Natural killer cell treated with Interleukin-12 subunit alpha and Interleukin-12 subunit beta and Interleukin-15 and Interleukin-18, amount 100 ng/mL, for 72 hours (primary cell): ENCODE measurements around the gene EEF1AKMT2. TPM values are rescaled to one million over a fixed set of nuclear protein-coding genes. Genes with fewer than 3 reads are reported as not detected.

Source experiments
- ATAC-seq, 2 donors: fragments of 150-1000 bp; cut with Tn5 transposase in 1 of 2; sonication (Bioruptor Pico), chemical (Tn5 transposase) in 1 of 2; 2 replicates each; pipeline ENCODE4 v1.10.0; 2021
- DNase-seq: peaks from one replicate; pipeline ENCODE4 v3.0.0; 2022; ENCODE audit warnings: low spot score
- H3K27ac Mint-ChIP-seq, 2 donors: 1 replicate in 1 of 2; 2 replicates in 1 of 2; pipeline ENCODE4 v1.8.0; 2022; ENCODE audit warnings: mixed read lengths in 2 of 2, mild to moderate bottlenecking in 1 of 2, moderate library complexity in 1 of 2
- H3K27me3 Mint-ChIP-seq, 2 donors: 1 replicate in 1 of 2; 2 replicates in 1 of 2; pipeline ENCODE4 v1.8.0; 2022; ENCODE audit warnings: mixed read lengths in 2 of 2
- H3K36me3 Mint-ChIP-seq: one replicate; pipeline ENCODE4 v1.8.0; 2022; ENCODE audit warnings: mixed read lengths
- H3K4me1 Mint-ChIP-seq, 2 donors: 1 replicate in 1 of 2; 2 replicates in 1 of 2; pipeline ENCODE4 v1.8.0; 2022; ENCODE audit warnings: low read depth in 2 of 2, mixed read lengths in 2 of 2, mild to moderate bottlenecking in 1 of 2
- H3K4me3 Mint-ChIP-seq: one replicate; pipeline ENCODE4 v1.8.0; 2022; ENCODE audit warnings: mixed read lengths
- H3K9me3 Mint-ChIP-seq: 2 replicates; pipeline ENCODE4 v1.8.0; 2022; ENCODE audit warnings: mixed read lengths
- total RNA-seq, 2 donors: library from RNA; stranded (reverse); gene quantifications; one replicate each; pipeline ENCODE4 v1.2.3, GENCODE V29; 2022

The EEF1AKMT2 gene
- total RNA-seq, 2 donors from 2014 or later, result 18.4 to 24.4 TPM

DNA sequence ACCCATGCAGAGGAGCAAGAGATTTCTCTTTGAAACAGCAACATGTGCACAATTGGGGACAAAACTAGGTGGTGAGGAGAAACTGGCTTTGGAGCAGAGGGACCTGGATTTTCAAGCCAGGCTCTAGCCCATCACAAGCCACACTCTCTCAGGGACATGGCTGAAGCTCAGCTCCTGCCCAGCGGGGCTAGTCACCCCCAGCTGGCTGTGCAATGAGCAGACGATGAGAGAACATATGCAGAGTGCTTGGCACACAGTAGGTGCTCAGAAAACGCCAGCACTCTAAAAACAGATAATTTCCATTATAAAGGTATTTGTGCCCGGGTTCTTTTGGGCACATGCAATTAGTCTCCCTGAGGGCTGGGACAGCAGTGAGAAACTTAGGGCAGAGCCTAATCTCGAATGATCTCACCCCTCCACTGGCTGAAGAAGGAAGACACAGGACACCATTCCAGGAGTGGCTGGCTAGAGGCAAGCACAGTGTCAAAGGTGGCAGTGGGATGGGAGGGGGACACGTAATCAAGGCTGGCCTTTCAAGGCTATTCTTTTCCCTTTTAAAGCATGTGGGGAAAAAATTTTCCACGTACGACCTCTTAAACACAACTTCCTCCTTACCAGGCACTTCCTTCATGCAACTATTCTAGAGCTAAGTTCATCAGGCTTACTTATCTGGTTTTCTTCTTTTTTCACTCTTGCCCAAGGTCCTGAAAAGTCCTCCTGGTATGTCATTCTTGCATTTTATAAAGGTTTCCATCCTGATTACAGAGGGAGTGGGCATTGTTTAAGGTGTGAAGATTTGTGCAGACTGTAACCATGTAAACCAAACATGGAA, 62.6 kb downstream of the EEF1AKMT2 start:
- DNase-seq, result no peak
- Mint-ChIP-seq H3K36me3 (peaks cover 6% of the 10 kb centered on the region), H3K27ac (peak overlapping the region; percentile 82 to 83), H3K9me3 (no peaks in the 10 kb centered on the region), H3K4me1 (peaks cover 54 to 70% of the 10 kb centered on the region in 2 donors), H3K4me3 (peak overlapping the region; percentile 53), H3K27me3 (no peaks in the 10 kb centered on the region)
- ATAC-seq, result no peak

DNA sequence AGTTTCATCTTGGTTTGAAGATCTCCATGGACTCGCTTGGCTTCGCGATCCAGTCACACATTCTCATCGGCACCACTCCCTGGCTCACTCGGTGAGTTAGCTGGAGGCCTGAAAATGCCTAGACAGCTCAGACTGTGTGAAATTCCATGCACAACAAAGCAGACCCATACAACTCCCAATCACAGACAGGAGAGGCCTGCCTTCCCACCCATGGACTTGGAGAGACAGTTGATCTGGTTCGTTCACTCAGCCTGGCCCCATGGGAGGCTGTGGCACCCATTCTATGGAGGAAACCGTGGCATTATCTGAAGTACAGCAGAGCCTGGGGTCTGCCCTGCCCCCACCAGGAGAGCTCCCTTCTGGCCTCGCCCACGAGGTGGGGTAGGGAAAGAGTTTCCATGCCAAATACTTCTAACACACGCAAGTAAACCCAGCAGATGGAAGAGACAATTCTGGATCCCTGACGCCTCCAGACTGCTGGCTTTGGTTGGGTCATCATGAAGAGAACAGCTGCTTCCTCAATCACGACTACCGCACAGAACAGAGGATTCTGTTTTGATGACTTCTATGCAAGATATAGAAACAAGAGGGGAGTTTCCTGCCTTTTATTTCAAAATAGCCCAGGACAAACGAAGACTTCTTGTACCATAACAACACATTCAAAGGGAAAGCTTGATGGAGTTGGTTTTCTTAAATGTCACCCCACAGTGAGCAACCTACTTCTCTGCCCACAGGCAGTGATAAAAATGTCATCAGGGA, 63.4 kb downstream of the EEF1AKMT2 start:
- DNase-seq (no peak), ATAC-seq (peak; percentile 29 to 62)
- Mint-ChIP-seq H3K27me3 (no peaks in the 10 kb centered on the region), H3K4me1 (peaks cover 58 to 70% of the 10 kb centered on the region in 2 donors), H3K9me3 (no peaks in the 10 kb centered on the region), H3K36me3 (peaks cover 6% of the 10 kb centered on the region), H3K4me3 (peak overlapping the region; percentile 53), H3K27ac (peak overlapping the region; percentile 82 to 83)

DNA sequence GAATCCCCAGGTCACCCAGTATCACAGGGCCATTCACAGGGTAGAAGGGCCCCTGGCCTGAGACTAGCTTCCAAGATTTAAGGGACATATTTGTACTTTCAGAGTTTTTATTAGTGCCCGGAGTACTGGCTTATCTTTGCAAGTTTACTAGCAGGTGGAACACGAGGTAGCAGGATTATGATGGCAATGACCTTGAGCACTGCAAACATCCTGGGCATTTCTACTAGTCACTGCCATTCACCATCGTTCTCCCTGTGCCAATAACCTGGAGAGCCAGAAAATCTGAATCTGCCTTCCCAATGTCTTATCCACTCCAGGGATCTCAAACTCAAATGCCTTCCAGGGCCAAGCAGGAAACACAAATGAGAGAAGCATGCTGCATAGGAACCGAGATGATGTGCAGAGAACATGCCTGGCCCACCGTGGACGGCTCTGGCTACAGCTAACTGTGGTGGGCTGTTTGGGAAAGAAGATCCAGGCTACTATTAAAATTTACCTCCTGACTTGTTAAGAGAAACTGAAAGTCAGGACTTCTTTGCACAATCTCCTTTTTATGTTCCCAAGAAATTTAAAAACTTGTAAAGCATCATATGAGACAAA, 64.2 kb downstream of the EEF1AKMT2 start:
- no peak overlapping the region for H3K4me3 Mint-ChIP-seq

DNA sequence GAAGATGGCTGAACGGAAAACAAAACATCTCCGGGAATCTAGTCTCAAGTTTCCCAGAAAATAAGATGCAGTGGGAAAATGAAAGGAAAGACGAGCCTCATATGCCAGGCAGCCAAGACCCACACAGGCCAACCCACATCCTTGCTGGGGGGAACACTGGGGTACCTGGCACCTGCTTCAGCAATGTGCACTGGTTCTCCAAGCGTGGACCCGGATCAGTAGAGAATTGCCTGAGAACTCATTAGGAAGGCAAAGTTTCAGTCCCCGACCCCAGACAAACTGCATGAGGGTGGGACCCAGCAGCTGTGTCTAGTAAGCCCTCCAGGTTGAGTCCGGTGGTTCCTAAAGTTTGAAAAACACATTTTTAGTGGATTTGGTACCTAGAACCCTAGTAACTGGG, 65.9 kb downstream of the EEF1AKMT2 start:
- Mint-ChIP-seq H3K4me1 (peaks cover 68 to 82% of the 10 kb centered on the region in 2 donors), H3K27me3 (no peaks in the 10 kb centered on the region), H3K9me3 (no peaks in the 10 kb centered on the region), H3K4me3 (no peak overlapping the region), H3K27ac (peak overlapping the region; percentile 74 to 96), H3K36me3 (no peaks in the 10 kb centered on the region)
- no peak for DNase-seq
- ATAC-seq, result no peak

More for the DNA sequence above, 64.2 kb downstream of the EEF1AKMT2 start:
- ATAC-seq (no peak), DNase-seq (no peak)
- H3K36me3 Mint-ChIP-seq, result no peaks in the 10 kb centered on the region
- H3K27me3 Mint-ChIP-seq, result no peaks in the 10 kb centered on the region
- no peaks in the 10 kb centered on the region for H3K9me3 Mint-ChIP-seq
- peak overlapping the region in 1 of 2 donors; percentile 83 for H3K27ac Mint-ChIP-seq
- peaks cover 60 to 71% of the 10 kb centered on the region in 2 donors for H3K4me1 Mint-ChIP-seq

DNA sequence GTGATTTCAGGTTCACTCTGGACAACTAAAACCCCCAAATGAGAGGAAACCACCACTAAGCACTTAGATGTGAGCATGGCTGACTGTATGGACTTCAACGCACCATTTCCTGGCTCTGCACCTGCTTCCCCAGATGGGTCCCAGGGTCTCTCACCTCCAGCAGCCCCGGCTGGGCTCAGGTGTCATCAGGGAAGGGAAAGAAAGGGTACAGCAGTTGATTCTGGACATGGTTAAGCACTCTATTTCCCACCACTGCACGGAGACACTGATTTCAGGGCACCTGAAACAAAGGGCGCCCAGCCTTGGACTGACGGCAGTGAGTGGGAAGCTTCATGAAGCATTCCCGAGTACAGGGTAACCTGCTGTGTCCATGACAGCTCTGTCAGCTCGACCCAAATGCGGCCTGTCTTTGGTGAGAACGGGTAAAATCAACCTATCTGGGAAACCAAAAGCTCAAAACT, 66.5 kb downstream of the EEF1AKMT2 start:
- no peaks in the 10 kb centered on the region for H3K9me3 Mint-ChIP-seq

DNA sequence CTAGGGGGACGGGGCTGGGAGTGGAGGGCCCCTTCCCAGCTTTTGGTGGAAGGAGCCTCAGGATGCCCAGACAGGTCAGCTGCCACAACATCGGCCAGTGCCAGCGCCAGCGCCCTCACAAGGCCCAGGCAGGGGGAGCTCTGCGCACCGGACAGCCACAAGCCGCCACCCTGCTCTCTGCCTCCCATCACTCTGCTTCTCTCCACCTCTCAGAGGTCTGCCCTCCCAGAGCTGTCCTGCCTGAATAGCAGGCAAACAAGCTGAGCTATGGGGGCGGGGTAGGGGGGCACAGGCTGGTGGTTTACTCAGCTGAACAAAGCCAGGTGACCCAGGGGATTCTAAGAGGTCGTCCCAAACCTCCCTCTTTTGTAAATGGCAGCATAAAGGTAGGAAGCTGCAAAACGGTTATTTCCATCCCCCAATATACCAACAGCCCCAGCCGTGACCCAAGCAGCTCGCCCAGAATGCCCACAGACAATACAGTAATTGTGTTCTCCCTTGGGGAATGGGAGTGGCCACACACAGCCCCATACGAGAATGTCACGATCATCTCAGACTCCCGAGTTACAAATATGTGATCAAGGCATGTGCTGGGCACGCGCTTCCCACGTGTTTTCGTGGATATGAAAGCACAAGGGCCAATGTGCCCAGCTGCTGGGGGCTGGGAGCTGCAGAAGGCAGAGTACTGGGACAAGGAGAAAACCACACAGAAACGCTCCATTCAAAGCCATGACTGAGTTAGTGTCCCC, 67.2 kb downstream of the EEF1AKMT2 start:
- Mint-ChIP-seq H3K4me1 (peaks cover 64 to 80% of the 10 kb centered on the region in 2 donors), H3K9me3 (no peaks in the 10 kb centered on the region), H3K36me3 (no peaks in the 10 kb centered on the region), H3K4me3 (peak overlapping the region; percentile 85), H3K27ac (peak overlapping the region; percentile 74 to 96), H3K27me3 (no peaks in the 10 kb centered on the region)
- DNase-seq (no peak), ATAC-seq (no peak)

More for the DNA sequence above, 66.5 kb downstream of the EEF1AKMT2 start:
- DNase-seq, result no peak
- ATAC-seq, result no peak
- Mint-ChIP-seq H3K4me1 (peaks cover 67 to 83% of the 10 kb centered on the region in 2 donors), H3K36me3 (no peaks in the 10 kb centered on the region), H3K27me3 (no peaks in the 10 kb centered on the region), H3K27ac (peak overlapping the region; percentile 74 to 96), H3K4me3 (peak overlapping the region; percentile 85)

DNA sequence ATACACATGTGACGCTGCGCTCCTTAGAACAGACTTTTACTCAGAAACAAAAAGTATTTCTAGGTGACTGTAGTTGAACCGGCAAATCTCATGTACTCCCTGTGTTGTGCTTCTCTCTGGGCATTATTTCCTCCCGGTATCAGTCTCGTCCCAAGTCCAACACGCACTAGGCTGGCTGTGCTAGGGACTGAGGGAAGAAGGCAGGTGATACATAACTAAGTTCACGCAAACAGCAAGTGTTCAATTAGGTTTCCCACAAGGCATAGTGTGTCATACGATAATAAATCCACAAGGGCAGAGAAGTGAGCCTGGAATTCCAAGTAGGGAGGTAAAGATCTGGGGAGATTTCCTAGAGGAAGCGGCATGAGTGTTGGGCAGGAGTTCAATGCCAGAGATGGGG, 67.9 kb downstream of the EEF1AKMT2 start:
- ATAC-seq, result no peak
- Mint-ChIP-seq H3K9me3 (no peaks in the 10 kb centered on the region), H3K27me3 (no peaks in the 10 kb centered on the region), H3K27ac (peak overlapping the region; percentile 74 to 96), H3K4me1 (peaks cover 64 to 80% of the 10 kb centered on the region in 2 donors), H3K36me3 (no peaks in the 10 kb centered on the region), H3K4me3 (peak overlapping the region; percentile 85)
- no peak for DNase-seq

DNA sequence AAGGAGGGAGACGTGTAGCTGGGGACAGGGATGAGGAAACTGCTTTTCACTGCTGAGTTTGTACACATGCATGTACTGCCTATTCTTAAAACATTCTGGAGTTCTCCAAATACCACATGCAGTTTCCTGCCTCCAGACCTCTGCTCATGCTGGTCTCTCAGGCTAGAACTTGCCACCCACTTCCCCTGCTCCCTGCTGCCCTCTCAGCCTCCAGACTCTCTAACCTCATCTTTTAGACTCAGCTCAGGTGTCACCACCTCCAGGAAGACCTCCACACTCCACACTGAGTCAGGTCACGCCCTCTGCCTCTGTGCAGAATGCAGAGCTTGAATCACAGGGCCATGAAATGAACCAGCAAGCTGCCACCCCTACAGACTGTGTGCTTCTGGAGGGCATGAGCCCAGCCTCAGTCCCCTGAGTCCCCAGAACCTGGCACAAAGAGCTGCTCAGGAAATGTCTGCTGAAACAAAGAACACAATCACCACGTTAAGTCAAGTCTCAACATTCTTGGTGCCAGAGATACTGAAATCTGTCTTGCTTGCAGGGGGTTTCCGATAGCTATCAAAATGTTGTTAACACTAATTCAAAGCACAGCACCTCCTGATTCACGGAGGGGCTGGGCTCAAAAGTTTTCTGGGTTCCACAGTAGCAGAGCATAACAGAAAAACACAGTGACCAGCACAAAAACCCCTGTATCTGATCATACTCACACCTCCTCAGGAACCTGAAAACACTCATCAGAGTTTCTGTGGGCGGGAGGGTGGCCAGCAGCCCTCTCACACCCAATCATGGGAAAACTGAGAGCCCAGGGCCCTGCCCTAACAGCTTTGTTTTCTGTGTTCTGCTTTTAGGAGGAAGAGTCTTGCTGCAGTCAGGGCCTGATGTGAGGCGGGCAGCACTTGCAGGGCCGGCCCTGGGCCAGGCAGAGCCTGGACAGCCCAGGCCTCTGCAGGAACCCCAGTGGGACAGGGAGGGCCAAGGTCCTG, 68.6 kb downstream of the EEF1AKMT2 start:
- no peaks in the 10 kb centered on the region for H3K9me3 Mint-ChIP-seq
- peak; percentile 77 to 87 for ATAC-seq
- H3K36me3 Mint-ChIP-seq, result no peaks in the 10 kb centered on the region
- peaks cover 62 to 80% of the 10 kb centered on the region in 2 donors for H3K4me1 Mint-ChIP-seq
- peak overlapping the region; percentile 85 for H3K4me3 Mint-ChIP-seq
- peak overlapping the region; percentile 74 to 96 for H3K27ac Mint-ChIP-seq
- H3K27me3 Mint-ChIP-seq, result no peaks in the 10 kb centered on the region
- DNase-seq, result peak; percentile 79

DNA sequence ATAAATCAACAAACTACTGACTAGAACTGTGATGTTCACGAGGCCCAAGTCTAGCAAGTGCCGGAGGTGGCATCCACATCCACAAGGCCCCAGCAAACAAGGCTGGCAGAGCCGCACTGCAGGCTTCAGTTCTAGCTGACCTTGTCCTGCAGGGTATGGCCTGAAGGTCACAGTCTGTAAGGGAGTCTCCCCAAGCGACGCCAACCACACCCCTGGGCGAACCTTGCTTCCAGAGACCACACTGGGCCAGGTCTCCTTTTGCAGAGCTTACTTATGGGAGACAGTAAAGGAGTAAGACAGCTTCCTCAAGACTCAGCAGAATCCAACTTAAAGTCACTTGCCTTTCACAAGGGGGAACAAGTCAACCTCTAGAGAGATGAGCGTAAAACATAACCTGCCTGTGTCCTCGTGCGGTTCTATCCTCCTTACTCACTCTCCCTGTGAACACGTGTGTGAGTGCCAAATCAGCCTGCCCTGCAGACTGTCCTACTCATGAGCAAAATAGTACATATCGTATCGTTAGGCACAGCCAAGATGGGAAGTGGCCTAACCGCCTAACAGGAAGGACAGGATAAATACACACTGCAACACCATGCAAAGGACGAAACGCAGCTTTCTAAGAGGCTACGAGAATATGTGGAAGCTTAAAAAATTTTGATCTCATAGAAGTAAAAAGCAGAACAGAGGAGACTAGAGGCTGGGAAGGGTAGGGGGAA, 70.2 kb downstream of the EEF1AKMT2 start:
- Mint-ChIP-seq H3K4me1 (peaks cover 70 to 88% of the 10 kb centered on the region in 2 donors), H3K9me3 (no peaks in the 10 kb centered on the region), H3K36me3 (no peaks in the 10 kb centered on the region), H3K27ac (peak overlapping the region; percentile 50 to 74), H3K27me3 (no peaks in the 10 kb centered on the region), H3K4me3 (peak overlapping the region; percentile 70)
- no peak for DNase-seq
- ATAC-seq, result peak in 1 of 2 donors; percentile 22

DNA sequence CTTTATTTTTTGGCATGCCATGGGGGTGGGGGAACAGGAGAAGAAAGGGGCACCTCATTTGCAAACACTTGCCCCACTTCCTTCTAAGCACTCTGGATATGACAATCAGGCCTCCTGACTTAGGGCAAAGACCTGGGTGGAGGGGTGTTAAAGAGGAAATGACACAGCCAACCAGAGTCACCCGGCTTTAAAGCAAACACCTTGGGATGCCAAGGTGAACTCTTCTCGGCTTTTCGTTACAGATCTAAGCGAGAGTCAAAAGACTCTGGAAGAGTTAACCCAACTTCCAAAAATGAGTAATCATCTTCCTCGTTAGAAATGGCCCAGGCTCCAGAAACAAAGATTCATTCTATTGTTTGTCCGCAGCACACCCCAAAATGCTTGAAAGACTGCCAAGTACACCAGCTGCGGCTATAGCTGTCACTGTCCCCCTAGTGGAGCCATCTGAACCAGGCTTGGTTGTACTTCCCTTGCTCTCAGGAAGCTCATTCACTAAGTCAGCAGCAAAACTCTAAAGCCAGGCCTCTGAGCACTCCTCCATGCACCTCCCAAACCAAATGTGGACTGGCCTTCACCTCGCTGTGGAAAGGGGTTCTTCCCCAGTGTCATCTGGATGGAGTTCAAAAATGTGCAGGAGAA, 72.4 kb downstream of the EEF1AKMT2 start:
- Mint-ChIP-seq H3K27me3 (no peaks in the 10 kb centered on the region), H3K36me3 (no peaks in the 10 kb centered on the region), H3K9me3 (no peaks in the 10 kb centered on the region), H3K4me3 (peak overlapping the region; percentile 79), H3K4me1 (peaks cover 79 to 92% of the 10 kb centered on the region in 2 donors), H3K27ac (peak overlapping the region; percentile 31 to 74)
- DNase-seq, result peak; percentile 66
- peak; percentile 63 for ATAC-seq

DNA sequence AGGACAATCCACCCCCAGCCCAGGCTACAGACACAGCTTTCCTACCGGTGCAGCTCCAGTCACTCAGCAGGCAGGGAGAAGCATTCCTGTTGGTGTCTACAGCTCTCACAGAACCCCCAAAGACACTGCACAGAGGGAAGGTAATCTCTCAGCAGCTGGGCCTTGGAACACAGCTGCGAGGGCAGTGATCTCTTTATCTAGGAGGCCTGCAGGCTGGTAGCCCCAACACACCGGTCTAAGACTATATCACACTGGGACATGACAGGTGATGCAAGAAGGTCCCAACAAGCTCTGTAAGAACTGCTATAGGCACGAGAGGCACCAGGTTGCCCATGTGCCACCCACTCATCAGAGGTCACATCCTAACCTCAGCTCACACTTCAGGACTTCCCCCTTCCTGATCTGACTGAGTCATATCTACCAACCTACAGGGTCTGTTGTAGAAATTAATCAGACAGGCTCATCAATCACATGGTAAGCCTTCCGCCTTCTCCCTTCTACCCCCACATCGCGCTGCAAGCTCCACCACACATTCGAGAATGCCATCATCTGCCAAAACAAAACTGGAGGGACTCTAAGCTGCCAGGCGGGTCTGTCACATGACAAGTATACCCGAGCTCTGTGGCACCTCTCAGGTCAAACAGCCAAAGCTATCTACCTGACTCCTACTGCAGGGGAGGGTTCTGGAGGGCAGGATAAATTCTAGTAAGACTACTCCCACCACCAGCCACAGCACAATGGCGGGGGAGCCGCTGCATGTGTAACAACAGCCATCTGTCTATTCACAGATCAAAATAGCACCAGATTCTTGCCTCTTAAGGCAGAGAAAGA, 73.6 kb downstream of the EEF1AKMT2 start:
- ATAC-seq, result peak; percentile 87 to 88
- H3K4me1 Mint-ChIP-seq, result peaks cover 72 to 89% of the 10 kb centered on the region in 2 donors
- peak overlapping the region; percentile 79 for H3K4me3 Mint-ChIP-seq
- peak overlapping the region; percentile 31 to 74 for H3K27ac Mint-ChIP-seq
- no peaks in the 10 kb centered on the region for H3K36me3 Mint-ChIP-seq
- peak; percentile 86 for DNase-seq
- no peaks in the 10 kb centered on the region for H3K27me3 Mint-ChIP-seq
- H3K9me3 Mint-ChIP-seq, result no peaks in the 10 kb centered on the region
